HG02885 (cell line): ENCODE data around the gene SLC25A34.

Experiments
- ATAC-seq: cut with Tn5 transposase; IDR thresholded peaks from one replicate; pipeline ENCODE4 v1.9.1; 2021; ENCODE audit warnings: mild to moderate bottlenecking; ENCODE audit not compliant: unreplicated experiment, poor library complexity

Gene SLC25A34

GRCh38 chr1:15765495-15766194, 29.6 kb downstream of the SLC25A34 start:
- no peak for ATAC-seq

GRCh38 chr1:15767941-15768340, 31.9 kb downstream of the SLC25A34 start:
- ATAC-seq = no peak

GRCh38 chr1:15768388-15768787, 32.3 kb downstream of the SLC25A34 start:
- ATAC-seq = no peak

- ATAC-seq = no peak
Observed at GRCh38 chr1:15770313-15770962, 34.4 kb downstream of the SLC25A34 start.

- ATAC-seq = no peak
Observed at GRCh38 chr1:15771836-15772515, 35.9 kb downstream of the SLC25A34 start.

- ATAC-seq = no peak
Observed at GRCh38 chr1:15775706-15776105, 39.6 kb downstream of the SLC25A34 start.

- no peak for ATAC-seq
Observed at GRCh38 chr1:15777909-15778707, 42.0 kb downstream of the SLC25A34 start.

GRCh38 chr1:15785683-15786082, 49.6 kb downstream of the SLC25A34 start:
- no peak for ATAC-seq

GRCh38 chr1:15786581-15786980, 50.5 kb downstream of the SLC25A34 start:
- no peak for ATAC-seq

- no peak for ATAC-seq
Observed at GRCh38 chr1:15788624-15789301, 52.7 kb downstream of the SLC25A34 start.
